HepG2 (cell line): Measurements from ENCODE around the gene NAPB. TPM values are rescaled to one million over a fixed set of nuclear protein-coding genes. Genes with fewer than 3 reads are reported as not detected.

ENCODE experiments used
- AFF4 ChIP-seq: sonication (generic); formaldehyde crosslinking; IDR thresholded peaks from 2 replicates; pipeline ENCODE4 v1.4.0; 2020; ENCODE audit warnings: missing genetic modification reagents
- BHLHE40 ChIP-seq: IDR thresholded peaks from 2 replicates; pipeline ENCODE4 v1.6.1; 2011; ENCODE audit warnings: low read length, improper control_type of control experiment
- CEBPG ChIP-seq: IDR thresholded peaks from 2 replicates; pipeline ENCODE4 v1.6.1; 2016
- EEA1 ChIP-seq: sonication (generic); formaldehyde crosslinking; IDR thresholded peaks from 2 replicates; pipeline ENCODE4 v1.5.1; 2020; ENCODE audit warnings: mild to moderate bottlenecking, missing genetic modification reagents, borderline replicate concordance
- HDAC1 ChIP-seq: sonication (generic); formaldehyde crosslinking; IDR thresholded peaks from 2 replicates; pipeline ENCODE4 v1.5.1; 2020; ENCODE audit warnings: mild to moderate bottlenecking, missing genetic modification reagents
- KAT2B ChIP-seq: fragments of 150-350 bp; IDR thresholded peaks from 2 replicates; pipeline ENCODE4 v1.6.1; 2014; ENCODE audit warnings: low read depth, low read length, borderline replicate concordance
- NKX3-1 ChIP-seq: sonication (generic); formaldehyde crosslinking; IDR thresholded peaks from 2 replicates; pipeline ENCODE4 v1.5.0; 2020; ENCODE audit warnings: missing genetic modification reagents
- POGZ ChIP-seq: sonication (generic); formaldehyde crosslinking; IDR thresholded peaks from 2 replicates; pipeline ENCODE4 v1.4.0; 2020; ENCODE audit warnings: mild to moderate bottlenecking, missing genetic modification reagents
- PRDM4 ChIP-seq: sonication (generic); formaldehyde crosslinking; IDR thresholded peaks from 2 replicates; pipeline ENCODE4 v1.9.0; 2021; ENCODE audit warnings: missing genetic modification reagents, borderline replicate concordance
- PTBP1 ChIP-seq: fragments of 200-400 bp; formaldehyde crosslinking; IDR thresholded peaks from 2 replicates; pipeline ENCODE4 v1.6.1; 2018; ENCODE audit warnings: low read length, low read depth; ENCODE audit not compliant: poor library complexity, severe bottlenecking
- ZBTB2 ChIP-seq: sonication (generic); formaldehyde crosslinking; IDR thresholded peaks from 2 replicates; pipeline ENCODE4 v1.8.0; 2022; ENCODE audit warnings: low read depth, missing genetic modification reagents
- ZBTB3 ChIP-seq: sonication (generic); formaldehyde crosslinking; IDR thresholded peaks from 2 replicates; pipeline ENCODE4 v1.4.0; 2020; ENCODE audit warnings: low read depth, mild to moderate bottlenecking, moderate library complexity, missing genetic modification reagents, borderline replicate concordance
- ZNF354B ChIP-seq: sonication (generic); formaldehyde crosslinking; IDR thresholded peaks from 2 replicates; pipeline ENCODE4 v1.8.0; 2022; ENCODE audit warnings: mild to moderate bottlenecking, missing genetic modification reagents
- ZNF484 ChIP-seq: sonication (generic); formaldehyde crosslinking; IDR thresholded peaks from 2 replicates; pipeline ENCODE4 v1.5.1; 2020; ENCODE audit warnings: mild to moderate bottlenecking, low read depth, missing genetic modification reagents, borderline replicate concordance
- ZNF512B ChIP-seq: sonication (generic); formaldehyde crosslinking; IDR thresholded peaks from 2 replicates; pipeline ENCODE4 v1.5.1; 2020; ENCODE audit warnings: missing genetic modification reagents, mild to moderate bottlenecking, borderline replicate concordance
- ZUFSP ChIP-seq: sonication (generic); formaldehyde crosslinking; IDR thresholded peaks from 2 replicates; pipeline ENCODE4 v1.9.0; 2021; ENCODE audit warnings: missing genetic modification reagents, mild to moderate bottlenecking, borderline replicate concordance
- polyA plus RNA-seq, 8 experiments: library from polyadenylated mRNA; depleted of rRNA in 3 of 8; stranded (reverse) in 7 of 8; unstranded in 1 of 8; fragments of >200 nt; fragmentation: Illumina TruSeq in 4 of 8; extraction: Trizol in 4 of 8; gene quantifications; 2 replicates each; pipeline versions ENCODE4 v1.2.1 to v1.2.3, GENCODE V29; 2011 to 2016; ENCODE audit warnings: low read depth in 4 of 8, missing spikeins in 1 of 8, mixed read lengths in 1 of 8; ENCODE audit not compliant: insufficient read depth in 1 of 8
- total RNA-seq, 5 experiments: library from RNA; depleted of rRNA; stranded (reverse); fragments of >200 nt; fragmentation: Illumina TruSeq; extraction: Trizol; gene quantifications; 2 replicates each; pipeline ENCODE4 v1.2.3, GENCODE V29; 2016; ENCODE audit warnings: low read depth in 1 of 5

Gene NAPB
- total and polyA plus RNA-seq, 2 of the 13 experiments (the other 11 are each of a cell fraction or from before 2014, with no cell fraction given), result 15.2 to 16.1 TPM

GRCh38 chr20:23350196-23350903, 70.9 kb downstream of the NAPB start, which contains the start of gene NXT1 (continued):
- TF ChIP-seq ZUFSP (CRISPR knock-in tag), result no peak
- peak; percentile 87; the same call in 1 of the 2 replicates for TF ChIP-seq ZNF512B (CRISPR knock-in tag)
- TF ChIP-seq ZNF484, result no peak
- TF ChIP-seq HDAC1, result peak; percentile 67; the same call in 1 of the 2 replicates
- no peak for TF ChIP-seq CEBPG
- TF ChIP-seq ZBTB2 (CRISPR knock-in tag), result no peak; the same call in 1 of the 2 replicates
- peak; percentile 93 for TF ChIP-seq EEA1 (CRISPR knock-in tag)
- peak; percentile 30; the same call in 1 of the 2 replicates for TF ChIP-seq NKX3-1 (CRISPR knock-in tag)
- TF ChIP-seq KAT2B, result no peak
- peak; percentile 25 for TF ChIP-seq BHLHE40
- 0 out of 2 replicates have a peak, but pooled peaks have one; percentile 50 for TF ChIP-seq ZBTB3 (CRISPR knock-in tag)
- TF ChIP-seq POGZ, result peak; percentile 53
- TF ChIP-seq ZNF354B (CRISPR knock-in tag), result no peak
- TF ChIP-seq PTBP1, result peak; percentile 94
- peak; percentile 67; the same call in 1 of the 2 replicates for TF ChIP-seq AFF4
- no peak for TF ChIP-seq PRDM4 (CRISPR knock-in tag)
